CD4-positive, alpha-beta T cell treated with Interleukin-21 for 1 hour (primary cell): ENCODE data around the gene SLC25A24.
A peak's percentile ranks its signal among the peaks of the same experiment; 100 is the strongest.
"Not testable (repeated sequence)": the region's sequence is repeated elsewhere in the genome, so short reads cannot be mapped to it uniquely, and the experiment has no call there.

Experiments
- DNase-seq: peaks from one replicate; pipeline ENCODE4 v3.0.0-alpha.2; 2020

Gene SLC25A24

DNA sequence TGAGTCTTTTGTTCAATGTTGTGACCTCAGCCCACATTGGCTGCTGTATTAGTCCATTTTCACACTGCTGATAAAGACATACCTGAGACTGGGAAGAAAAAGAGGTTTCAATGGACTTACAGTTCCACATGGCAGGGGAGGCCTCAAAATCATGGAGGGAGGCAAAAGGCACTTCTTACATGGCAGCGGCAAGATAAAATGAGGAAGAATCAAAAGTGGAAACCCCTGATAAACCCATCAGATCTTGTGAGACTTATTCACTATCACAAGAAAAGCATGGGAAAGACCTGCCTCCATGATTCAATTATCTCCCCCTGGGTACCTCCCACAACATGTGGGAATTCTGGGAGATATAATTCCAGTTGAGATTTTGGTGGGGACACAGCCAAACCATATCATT is 68.9 kb downstream of the SLC25A24 start:
- DNase-seq, result not testable (repeated sequence)

DNA sequence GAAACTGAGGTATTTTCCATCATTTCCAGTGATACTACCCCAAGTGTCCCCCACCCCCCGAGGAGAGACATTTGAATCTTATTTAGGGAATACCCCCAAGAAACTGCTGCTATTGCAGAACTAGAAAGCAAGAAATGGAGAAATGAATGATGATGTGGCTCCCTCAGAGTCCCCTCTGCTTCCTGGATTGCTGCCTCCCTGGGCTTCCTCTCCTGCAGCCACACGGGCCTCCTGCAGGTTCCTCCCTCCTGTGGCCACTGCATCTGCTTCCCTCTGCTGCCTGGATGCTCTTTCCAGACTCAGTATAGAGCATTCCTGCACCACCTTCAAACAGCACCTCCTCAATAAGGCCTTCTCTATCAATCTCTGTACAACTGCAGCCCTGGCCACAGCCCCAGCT is 69.3 kb downstream of the SLC25A24 start:
- no peak for DNase-seq

DNA sequence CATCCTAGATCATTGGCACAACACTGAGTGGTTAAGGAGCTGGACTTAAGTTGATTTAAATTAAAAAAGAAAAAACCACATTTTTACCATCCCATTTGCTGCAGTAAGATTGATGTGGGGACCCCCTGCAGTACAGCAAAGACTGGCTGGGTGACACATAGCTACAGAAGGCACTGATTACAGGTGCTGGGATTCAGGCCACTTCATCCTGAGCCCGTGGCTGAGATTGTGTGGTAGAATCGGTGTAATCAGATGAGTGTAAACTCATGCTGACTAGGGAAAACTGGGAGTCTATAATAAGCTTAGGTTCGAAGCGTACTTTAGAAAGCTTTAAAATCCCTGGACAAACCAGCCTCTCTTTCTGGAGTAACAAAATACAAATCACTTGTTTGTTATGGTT is 70.1 kb downstream of the SLC25A24 start:
- DNase-seq, result no peak

DNA sequence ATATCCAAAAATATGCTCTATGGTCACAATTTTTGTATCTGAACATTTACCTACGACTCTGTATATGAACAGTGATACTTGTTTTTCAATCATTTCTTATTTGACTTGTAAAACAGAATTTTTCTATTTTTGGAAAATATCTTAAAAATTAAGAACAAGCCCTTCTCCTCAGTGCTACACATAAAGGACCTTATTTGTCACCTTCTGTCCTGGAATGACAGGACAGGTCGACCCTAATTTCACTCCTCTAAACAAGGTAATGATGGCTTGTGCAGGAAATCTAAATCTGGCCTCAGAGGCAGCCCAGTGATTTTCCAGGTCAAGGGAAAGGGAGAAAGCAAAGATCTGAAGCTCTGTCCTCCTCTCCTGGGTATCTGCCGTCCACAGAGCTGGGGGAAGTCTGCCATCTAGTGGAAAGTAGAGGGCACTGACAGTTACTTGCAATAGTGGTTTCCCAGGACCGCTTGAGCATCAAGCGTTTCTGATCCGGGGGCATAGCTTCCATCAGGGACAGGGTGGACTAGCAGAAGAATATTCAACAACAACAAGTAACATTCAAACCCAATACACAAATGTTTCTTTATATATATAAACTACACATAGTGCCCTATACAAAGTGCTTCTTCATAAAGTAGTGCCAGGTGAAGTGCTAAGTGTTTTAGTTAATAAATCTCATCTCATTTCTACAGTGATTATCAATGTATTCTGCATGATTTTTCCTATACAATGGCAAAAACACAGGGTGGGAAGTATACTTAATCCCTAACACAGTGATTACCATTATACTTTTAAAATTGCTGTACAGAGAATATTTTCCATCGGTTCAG is 74.6 kb downstream of the SLC25A24 start:
- peak; percentile 78 for DNase-seq

DNA sequence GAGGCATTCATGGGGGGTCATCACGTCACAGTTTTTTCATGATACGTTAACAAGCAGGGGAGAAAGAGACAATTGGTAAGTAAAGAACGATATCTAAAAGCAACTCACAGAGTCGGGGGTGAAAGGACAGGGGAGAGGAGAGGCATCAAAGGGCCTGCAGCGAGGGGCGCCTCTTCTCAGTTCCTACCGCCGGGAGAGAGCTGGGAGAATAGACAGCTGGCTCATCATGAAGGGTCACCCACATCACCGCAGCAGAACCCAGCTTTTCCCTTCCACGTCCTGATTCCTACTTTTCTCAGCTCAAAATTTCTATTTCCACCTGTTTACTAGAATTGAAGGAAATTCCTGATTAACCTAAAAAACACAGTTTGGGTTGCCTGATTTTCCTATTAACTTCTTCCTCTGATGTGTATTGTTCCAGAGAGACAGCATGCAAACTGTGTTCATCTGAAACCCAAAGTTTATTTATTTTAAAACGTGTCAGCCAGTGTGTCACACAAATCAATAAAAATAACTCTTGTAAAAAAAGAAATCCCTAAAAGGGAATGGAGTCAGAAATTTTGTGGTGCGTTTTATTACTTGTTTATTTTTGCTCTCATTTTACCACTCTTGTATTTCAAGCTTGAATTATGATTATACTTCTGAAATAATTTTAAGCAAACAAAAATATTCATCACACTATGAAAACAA is 75.4 kb downstream of the SLC25A24 start:
- DNase-seq, result no peak

DNA sequence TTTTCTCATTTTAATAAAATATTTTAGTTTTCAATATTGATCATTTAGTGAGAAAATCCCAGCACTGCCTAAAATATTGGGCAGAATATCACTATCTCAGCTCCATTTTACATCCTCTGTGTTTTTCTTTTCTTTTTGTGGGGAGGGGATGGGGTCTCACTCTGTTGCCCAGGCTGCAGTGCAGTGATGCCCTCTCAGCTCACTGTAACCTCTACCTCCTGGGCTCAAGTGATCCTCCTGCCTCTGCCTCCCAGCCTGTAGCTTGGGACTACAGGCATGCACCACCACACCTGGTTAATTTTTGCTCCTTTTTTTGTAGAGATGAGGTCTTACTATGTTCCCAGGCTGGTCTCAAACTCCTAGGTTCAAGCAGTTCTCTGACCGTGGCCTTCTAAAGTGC is 76.1 kb downstream of the SLC25A24 start:
- DNase-seq, result no peak

DNA sequence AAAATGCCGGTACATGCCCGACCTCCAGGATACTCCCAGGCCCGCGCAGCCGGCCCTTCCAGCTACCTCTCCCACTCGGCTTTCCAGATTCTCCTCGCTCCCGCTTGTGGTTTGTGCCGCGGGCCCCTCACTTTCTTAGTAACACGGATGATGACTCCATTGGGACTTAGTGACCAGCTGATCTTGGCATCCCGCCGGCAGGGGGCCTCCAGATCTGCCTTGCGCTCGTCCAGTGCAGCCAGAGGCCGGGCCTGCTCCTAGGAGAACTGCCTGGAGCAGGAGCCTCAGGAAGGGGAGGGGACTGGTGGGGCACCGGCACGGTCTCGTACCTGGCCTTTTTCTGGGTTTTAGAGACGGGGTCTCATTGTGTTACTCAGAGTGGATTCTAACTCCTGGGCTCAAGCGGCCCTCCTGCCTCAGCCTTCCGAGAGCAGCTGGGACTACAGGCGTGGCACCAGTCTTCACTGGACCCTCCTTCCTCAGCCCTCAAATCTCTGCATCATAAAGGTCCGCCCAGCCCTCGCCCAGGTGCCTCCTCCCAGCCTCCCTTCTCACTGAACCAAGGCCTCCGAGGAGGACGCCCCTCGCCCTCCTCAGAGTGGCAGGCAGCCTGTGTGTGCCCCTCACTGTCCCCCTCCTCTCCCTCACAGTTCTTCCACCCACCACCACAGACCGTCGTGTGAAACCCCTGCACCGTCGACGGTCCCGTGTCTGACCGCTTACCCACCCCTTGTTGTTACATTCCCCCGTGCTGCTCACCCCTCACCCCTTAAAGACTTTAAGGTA is 78.6 kb downstream of the SLC25A24 start:
- DNase-seq, result no peak

DNA sequence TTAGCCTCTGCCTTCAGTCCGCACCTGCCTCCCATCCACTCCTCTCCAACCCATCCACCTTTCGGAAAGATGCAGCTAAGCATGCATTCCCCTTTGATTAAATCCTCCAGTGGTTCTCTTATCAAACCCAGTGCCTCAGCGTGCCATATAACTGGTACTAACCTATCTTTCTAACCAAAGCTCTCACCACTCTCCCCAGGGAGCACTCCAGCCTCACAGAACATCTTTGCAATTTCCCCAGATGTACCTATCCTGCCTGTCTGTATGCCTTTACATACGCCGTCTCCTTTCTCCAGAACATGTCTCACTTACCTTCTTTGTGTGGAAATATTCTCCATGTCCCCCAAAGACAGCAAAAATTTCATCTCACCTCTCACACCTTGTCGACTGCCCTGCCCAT is 80.0 kb downstream of the SLC25A24 start:
- DNase-seq, result no peak

DNA sequence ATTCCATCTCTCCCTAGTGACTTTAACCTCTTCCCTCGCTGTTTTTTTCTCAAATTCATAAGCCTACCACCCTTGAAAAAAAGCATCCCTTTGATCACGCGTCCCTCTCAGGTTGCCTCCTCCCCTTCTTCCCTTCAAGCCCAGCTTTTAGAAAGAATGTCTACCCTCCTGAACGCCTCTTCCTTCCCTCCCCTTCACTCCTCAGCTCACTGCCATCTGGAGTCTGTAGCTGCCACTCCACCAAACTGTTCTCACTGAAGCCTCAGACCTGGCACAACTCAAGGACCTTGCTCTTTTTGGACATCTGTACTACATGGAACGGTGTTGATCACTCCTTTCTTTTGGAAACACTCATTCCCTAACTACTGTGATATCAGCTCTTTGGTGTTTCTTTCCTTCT is 80.6 kb downstream of the SLC25A24 start:
- DNase-seq, result no peak

DNA sequence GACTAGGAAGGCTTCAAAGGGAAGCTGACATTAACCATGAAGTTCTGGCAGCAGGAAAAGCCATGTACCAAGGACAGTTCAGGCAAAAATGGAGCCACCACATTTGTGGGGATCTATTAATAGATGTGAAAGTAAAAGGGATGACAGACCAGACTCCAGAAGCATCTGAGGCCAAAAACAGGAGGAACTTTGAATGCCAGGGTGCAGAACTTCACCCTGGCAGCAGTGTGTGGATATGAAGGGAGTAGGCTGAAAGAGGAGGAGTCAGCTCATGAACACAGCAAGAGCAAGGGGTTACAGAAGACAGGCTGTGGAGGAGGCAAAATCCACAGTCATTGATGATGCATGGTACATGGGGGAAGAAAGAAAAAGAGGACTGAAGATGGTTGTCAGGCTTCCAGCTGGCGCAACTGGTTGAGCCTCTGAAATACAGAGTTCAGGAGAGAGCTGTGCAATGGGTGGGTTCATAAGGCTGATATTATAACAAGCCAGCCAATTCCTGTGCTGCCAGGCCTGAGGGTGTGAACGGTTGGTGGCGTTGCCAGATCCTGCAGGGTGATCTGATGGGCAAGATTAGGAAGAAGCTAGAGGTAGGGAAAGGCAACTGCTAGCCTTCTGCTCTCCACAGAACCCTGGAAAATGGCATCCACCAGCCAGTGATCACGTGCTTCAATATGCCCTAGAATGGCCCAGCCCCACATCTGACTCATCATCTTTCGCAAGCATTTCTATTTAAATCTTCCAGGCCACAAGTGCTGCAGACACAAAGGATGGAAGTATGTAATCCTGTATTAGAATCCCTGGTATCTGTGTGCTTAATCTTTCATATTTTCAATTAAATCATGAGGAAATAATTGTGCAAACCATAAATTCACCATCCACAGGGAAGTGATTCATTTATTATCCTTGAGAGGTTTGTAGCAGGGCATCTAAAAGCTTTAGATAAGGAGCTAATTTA is 81.9 kb downstream of the SLC25A24 start:
- no peak for DNase-seq

DNA sequence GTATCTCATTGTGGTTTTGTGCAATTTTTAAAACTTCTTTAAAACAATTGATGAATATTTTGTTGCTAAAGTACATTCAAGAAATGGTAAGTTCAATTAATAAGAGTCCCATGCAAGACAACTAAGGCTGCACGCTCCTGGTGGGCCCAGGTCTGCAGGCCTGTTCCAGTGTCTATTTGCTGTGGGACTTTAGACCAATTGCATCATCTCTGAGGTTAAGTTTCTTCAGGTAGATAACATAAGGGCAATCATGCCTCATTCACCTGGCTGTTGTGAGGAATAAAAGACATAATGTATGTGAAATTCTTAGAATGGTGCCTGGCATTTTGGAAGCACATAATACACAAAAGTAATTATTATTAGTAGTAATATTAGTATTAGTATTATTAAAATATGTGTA is 82.9 kb downstream of the SLC25A24 start:
- DNase-seq, result no peak

DNA sequence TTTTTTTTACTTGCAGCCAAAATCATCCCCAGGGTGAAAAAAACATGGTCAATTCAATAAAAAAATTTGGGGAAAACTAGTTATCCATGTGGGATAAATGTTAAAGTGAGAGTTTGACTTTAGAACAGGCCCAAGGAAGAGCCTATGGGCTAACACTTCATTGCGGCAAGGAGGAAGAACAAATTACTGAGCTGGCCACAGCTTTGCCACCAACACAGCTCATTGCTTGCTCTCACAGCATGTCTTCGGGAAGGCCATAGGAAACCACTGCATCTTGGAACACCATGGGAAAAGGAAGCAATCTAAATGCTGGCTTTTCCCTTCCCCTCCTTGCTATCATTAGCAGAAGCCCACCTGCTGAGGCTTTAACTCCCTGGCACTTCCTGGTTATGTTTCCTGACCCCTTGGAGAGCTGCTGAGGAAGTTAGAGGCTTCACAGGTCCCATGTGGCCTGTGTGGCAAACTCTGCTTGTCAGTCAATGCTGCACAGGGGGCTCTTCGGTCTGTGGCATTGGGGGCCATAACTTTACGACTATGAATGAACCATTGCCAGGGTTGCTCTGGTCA is 86.0 kb downstream of the SLC25A24 start:
- no peak for DNase-seq

DNA sequence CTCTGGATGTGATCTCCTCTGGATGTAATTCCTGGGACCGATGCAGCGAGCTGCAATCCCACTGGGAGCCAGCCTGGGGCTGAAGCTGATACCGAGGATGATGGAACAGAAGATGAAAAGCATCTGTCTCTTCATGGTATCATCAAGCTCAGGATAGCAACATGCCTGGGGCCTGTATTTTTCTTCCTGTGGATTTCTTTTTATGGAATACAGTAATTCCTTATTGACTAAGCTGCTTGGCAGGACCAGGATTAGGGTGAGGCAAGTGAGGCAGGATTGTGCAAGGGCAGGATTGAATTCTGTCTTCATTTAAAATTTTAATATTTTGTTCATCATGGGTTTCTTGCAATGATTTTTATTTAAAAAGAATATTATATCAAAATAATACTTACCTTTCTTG is 86.6 kb downstream of the SLC25A24 start:
- DNase-seq, result no peak

DNA sequence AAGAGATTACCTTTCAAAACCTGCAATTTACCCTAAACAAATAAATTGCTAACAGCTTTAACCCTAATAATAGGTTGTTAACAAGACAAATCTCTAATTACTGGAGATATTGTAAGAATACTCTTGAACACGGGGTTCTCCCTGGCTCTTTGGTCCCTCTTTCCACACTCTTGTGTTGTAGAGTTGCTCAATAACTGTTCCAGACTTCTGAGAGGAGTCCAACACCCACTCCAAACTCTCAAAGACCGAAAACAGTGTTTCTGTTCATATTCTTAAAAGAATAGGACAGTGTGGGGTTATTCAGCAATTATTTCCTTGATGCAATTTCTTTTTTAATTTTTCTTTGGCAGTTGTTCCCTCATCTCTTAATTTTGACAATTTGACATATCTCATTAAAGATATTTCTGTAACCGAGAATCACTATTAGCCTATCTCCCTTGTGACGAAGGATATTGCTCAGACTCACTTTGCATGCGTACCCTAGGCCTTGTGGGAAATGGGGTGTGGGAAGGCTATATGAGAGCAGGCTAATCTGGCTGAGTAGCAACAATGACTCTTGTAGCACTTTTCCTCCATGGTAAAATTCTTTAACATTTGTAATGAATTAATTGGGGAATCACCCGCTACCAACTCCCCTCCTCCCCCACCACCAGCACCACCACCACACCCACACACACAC is 90.7 kb downstream of the SLC25A24 start:
- no peak for DNase-seq

DNA sequence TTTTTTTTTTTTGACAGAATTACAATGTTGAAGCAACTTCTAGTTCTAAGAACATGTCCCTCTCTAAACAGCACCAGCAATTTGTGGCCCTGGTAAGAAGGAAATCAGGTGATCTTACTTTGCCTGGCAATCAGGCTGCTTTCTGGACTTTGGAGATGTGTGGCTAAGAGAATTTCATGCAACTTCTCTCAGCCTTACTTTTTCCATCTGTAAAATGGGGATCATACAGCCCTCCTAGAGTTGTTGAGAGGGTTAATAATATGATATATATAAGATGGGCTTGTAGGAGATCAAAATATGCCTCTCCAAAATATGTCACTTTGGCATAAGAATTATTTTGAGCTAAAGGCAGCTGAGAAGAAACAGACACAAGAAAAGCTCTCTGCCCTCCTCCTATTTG is 92.0 kb downstream of the SLC25A24 start:
- DNase-seq, result no peak

DNA sequence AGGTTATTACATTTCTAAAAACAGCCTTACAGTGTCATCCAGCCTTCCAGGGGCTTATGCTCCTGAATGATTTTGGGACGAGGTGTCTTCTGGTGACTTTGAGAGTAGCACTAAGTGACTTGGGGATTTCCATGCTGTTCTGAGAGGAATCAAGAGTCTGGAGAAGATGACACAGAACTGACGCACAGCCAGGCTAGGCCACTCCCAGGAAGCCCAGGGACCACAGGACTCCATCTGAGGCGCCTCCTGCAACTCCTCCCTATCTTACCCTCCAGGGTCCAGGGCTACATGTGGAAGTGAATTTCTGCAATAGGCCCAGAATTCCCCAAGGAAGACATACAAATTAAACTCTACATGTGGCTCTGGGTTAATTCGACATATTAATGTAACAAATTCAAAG is 92.5 kb downstream of the SLC25A24 start:
- DNase-seq, result peak; percentile 39

DNA sequence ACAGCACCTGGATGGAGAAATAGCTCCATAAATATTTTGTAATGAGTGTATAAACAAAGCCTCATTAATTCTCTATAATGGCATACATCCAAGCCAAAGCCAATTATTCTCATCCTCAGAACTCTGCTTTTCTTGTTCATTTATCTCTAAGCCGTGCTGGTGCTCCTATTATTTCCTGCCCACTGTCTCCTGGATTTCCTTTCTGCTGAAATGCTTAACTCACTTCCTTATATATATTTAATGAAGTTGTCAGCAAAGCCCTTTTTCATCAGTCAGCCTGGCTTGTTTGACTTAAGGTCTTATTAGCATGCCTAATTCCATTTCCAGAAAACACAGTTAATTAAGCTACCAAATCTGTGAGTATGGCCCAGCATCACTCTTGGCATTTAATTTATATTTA is 93.4 kb downstream of the SLC25A24 start:
- no peak for DNase-seq

DNA sequence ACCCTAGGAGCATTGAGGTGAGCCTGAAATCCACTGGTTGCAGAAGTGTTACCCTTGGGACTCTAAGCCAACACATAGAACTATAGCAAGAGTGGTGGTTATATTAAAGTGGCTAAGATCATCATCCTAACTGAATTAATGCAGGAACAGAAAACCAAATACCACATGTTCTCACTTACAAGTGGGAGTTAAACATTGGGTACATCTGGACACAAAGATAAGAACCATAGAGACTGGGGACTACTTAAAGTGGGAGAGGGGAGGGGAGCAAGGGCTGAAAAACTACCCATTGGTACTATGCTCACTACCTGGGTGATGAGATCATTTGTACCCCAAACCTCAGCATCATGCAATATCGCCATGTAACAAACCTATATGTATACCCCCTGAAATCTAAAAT is 100.0 kb downstream of the SLC25A24 start:
- DNase-seq, result no peak

DNA sequence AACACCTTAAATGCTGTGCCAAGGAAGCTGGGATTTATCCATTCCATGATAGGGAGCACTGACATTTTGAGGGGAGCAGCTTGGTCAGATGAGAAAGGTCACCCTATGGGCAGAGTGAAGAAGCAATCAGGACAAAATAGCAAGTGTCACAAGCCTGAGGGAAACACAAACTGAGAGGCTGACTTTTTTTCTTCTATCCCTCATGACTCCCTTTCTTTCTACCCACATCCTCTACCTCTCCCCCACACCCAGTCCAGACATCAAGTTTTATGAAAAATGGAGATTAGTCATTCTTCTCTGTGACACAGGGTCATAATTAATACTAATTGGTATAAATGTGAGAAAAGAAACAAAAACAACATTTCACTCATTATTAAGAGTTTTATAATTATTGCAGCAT is 103.1 kb downstream of the SLC25A24 start:
- DNase-seq, result no peak

DNA sequence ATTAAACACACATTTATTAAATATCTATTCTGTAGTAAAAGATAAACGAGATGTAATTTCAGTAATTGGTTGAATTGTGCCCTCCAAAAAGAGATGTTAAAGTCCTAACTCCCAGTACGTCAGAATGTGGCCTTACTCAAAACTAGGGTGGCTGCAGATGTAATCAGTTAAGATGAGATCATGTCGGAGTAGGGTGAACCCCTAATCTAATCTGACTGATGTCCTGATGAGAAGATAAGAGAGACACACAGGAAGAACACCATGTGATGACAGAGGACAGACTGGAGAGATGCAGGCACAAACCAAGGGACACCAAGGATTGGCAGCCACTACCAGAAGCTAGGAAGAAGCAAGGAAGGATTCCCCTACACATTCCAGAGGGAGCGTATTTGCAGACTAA is 104.1 kb downstream of the SLC25A24 start:
- no peak for DNase-seq

DNA sequence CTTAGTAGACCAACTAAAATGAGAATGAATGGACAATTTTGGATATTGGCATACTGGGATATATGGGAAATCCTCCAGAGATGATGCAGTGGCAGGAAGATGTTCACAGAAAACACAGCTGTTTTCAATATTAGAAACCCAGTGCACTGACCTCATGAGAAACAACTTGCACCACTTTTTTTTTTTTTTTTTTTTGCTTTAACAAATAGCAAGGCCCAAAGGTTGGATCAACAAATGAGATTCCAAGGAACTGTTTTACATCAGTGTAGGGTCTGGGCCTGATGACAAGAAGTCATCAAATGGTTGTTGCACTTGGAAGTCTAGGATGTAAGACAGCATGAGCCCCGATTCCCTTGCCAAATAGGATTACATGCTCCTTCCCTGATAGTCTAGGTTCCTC is 110.7 kb downstream of the SLC25A24 start:
- no peak for DNase-seq

DNA sequence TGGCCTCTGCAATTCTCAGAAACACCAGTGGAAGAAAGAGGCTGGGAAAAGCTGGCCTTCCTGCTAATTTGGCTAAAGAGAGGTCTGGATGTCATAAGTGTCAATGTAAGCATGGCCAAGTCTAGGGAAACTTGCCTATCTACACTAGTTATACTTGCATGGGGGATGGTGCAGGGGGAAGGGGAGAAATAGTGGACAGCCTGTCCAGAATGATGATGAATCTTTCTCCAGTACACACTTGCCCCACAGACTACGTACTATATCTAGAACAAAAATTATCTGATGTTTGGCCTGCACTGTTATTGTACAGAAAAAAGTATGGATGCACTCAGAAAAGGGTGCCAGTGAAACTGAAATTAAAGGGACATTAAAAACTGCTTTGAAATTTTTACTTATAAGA is 114.5 kb downstream of the SLC25A24 start:
- DNase-seq, result no peak
